ENCODE measurements around the gene GZMM. TPM values are rescaled to one million over a fixed set of nuclear protein-coding genes. Genes with fewer than 3 reads are reported as not detected.

GZMM gene
- total RNA-seq, 2 donors from 2014 or later, result 0.51 TPM; not detected in 1

DNA sequence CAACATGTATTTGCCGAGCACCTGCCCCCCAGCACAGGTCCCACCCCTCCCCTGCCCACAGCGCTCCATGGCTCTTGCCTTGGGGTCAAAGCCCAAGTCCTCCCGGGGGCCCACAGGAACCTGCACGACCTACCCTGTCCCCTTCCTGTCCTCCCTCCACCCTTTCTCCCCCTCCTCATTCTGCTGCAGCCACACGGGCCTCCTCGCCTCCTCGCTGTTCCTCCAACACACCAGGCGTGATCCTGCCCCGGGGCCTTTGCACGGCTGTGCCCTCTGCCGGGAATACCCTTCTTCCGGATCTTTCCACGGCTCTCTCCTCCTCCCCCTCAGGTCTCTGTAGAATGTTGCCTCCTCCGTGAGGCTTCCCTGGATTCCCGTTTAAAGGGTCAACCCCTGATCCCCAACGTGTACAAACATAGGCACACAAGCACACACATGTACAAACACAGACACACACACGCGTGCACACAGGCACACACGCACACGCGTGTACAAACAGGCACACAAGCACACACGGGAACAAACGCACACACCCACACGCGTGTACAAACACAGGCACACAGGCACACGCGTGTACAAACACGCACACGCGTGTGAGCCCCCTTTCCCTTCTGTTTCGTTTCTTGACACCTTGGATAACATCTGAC, 44.8 kb upstream of the GZMM start:
- Mint-ChIP-seq H3K9me3 (no peaks in the 10 kb centered on the region), H3K27me3 (ENCODE audit: insufficient read depth) (peaks cover 50% of the 10 kb centered on the region), H3K36me3 (ENCODE audit: low read depth) (no peaks in the 10 kb centered on the region), H3K27ac (no peak overlapping the region), H3K4me3 (no peak overlapping the region), H3K4me1 (peaks cover 5% of the 10 kb centered on the region)
- no peak overlapping the region for H3K9ac ChIP-seq (ENCODE audit: extremely low read depth, low read length, poor library complexity, severe bottlenecking)
- WGBS, 2 experiments (ENCODE audit: insufficient coverage in 1 of 2, insufficient read length in 1 of 2), result 90% methylated on average over 22 to 31 of the region's 31 CpGs
- TF ChIP-seq, protein P1, sequence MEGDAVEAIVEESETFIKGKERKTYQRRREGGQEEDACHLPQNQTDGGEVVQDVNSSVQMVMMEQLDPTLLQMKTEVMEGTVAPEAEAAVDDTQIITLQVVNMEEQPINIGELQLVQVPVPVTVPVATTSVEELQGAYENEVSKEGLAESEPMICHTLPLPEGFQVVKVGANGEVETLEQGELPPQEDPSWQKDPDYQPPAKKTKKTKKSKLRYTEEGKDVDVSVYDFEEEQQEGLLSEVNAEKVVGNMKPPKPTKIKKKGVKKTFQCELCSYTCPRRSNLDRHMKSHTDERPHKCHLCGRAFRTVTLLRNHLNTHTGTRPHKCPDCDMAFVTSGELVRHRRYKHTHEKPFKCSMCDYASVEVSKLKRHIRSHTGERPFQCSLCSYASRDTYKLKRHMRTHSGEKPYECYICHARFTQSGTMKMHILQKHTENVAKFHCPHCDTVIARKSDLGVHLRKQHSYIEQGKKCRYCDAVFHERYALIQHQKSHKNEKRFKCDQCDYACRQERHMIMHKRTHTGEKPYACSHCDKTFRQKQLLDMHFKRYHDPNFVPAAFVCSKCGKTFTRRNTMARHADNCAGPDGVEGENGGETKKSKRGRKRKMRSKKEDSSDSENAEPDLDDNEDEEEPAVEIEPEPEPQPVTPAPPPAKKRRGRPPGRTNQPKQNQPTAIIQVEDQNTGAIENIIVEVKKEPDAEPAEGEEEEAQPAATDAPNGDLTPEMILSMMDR (conservative IDR thresholded peaks at IDR 0.05), result no peak
- H3K9me3 ChIP-seq (ENCODE audit: control insufficient read depth, low read length), result no peaks in the 10 kb centered on the region
- H3K27ac ChIP-seq (ENCODE audit: low read depth, low read length), result no peak overlapping the region
- H3K36me3 ChIP-seq (ENCODE audit: control insufficient read depth, insufficient read depth, low read length), result no peaks in the 10 kb centered on the region
- peak; percentile 38 for DNase-seq
- H3K4me3 ChIP-seq (ENCODE audit: low read length), result no peak overlapping the region
- H3K4me1 ChIP-seq (ENCODE audit: control insufficient read depth, insufficient read depth, low read length), result no peaks in the 10 kb centered on the region
- peaks cover 24% of the 10 kb centered on the region for H3K27me3 ChIP-seq (ENCODE audit: control insufficient read depth, insufficient read depth, low read length, poor library complexity, severe bottlenecking)

DNA sequence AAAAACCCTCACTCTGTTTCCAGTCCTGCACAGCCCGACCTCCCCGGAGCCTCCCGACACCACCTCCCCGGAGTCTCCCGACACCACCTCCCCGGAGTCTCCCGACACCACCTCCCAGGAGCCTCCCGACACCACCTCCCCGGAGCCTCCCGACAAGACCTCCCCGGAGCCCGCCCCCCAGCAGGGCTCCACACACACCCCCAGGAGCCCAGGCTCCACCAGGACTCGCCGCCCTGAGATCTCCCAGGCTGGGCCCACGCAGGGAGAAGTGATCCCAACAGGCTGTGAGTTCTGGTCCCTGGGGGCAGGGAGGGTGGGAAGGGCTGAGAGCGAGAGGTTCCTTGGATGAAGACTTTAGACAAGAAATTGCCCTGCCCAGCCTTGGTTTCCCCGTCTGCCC, 42.2 kb upstream of the GZMM start:
- no peak overlapping the region for H3K9ac ChIP-seq (ENCODE audit: extremely low read depth, low read length, poor library complexity, severe bottlenecking)
- no peaks in the 10 kb centered on the region for H3K9me3 ChIP-seq (ENCODE audit: control insufficient read depth, low read length)
- peaks cover 24% of the 10 kb centered on the region for H3K27me3 ChIP-seq (ENCODE audit: control insufficient read depth, insufficient read depth, low read length, poor library complexity, severe bottlenecking)
- 90 to 96% methylated on average over 2 to 17 of the region's 17 CpGs for WGBS, 2 experiments (ENCODE audit: insufficient coverage in 1 of 2, insufficient read length in 1 of 2)
- DNase-seq, result peak; percentile 41
- no peak overlapping the region for H3K27ac ChIP-seq (ENCODE audit: low read depth, low read length)
- H3K36me3 Mint-ChIP-seq (ENCODE audit: low read depth), result no peaks in the 10 kb centered on the region
- TF ChIP-seq, protein P1 (conservative IDR thresholded peaks at IDR 0.05), result no peak
- H3K4me3 Mint-ChIP-seq, result no peak overlapping the region
- no peak overlapping the region for H3K4me3 ChIP-seq (ENCODE audit: low read length)
- H3K27me3 Mint-ChIP-seq (ENCODE audit: insufficient read depth), result peaks cover 38% of the 10 kb centered on the region
- H3K36me3 ChIP-seq (ENCODE audit: control insufficient read depth, insufficient read depth, low read length), result no peaks in the 10 kb centered on the region
- no peaks in the 10 kb centered on the region for H3K4me1 ChIP-seq (ENCODE audit: control insufficient read depth, insufficient read depth, low read length)
- H3K9me3 Mint-ChIP-seq, result no peaks in the 10 kb centered on the region
- H3K4me1 Mint-ChIP-seq, result peaks cover 9% of the 10 kb centered on the region
- no peak overlapping the region for H3K27ac Mint-ChIP-seq

DNA sequence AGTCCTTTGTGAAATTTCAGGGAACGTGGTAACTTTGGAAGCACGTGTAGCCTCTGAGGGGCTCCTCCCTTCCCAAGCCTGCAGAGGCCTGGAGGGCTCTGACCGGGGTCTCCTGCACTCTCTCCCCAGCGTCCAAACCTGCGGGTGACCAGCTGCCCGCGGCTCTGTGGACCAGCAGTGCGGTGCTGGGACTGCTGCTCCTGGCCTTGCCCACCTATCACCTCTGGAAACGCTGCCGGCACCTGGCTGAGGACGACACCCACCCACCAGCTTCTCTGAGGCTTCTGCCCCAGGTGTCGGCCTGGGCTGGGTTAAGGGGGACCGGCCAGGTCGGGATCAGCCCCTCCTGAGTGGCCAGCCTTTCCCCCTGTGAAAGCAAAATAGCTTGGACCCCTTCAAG, 39.2 kb upstream of the GZMM start:
- no peak overlapping the region for H3K27ac ChIP-seq (ENCODE audit: low read depth, low read length)

More for the DNA sequence above, 39.2 kb upstream of the GZMM start:
- Mint-ChIP-seq H3K27ac (no peak overlapping the region), H3K4me3 (no peak overlapping the region), H3K4me1 (peaks cover 13% of the 10 kb centered on the region), H3K27me3 (ENCODE audit: insufficient read depth) (peaks cover 18% of the 10 kb centered on the region), H3K36me3 (ENCODE audit: low read depth) (peaks cover 10% of the 10 kb centered on the region), H3K9me3 (no peaks in the 10 kb centered on the region)
- Histone ChIP-seq H3K9me3 (ENCODE audit: control insufficient read depth, low read length) (no peaks in the 10 kb centered on the region), H3K36me3 (ENCODE audit: control insufficient read depth, insufficient read depth, low read length) (peaks cover 4% of the 10 kb centered on the region), H3K27me3 (ENCODE audit: control insufficient read depth, insufficient read depth, low read length, poor library complexity, severe bottlenecking) (peaks cover under 1% of the 10 kb centered on the region), H3K4me1 (ENCODE audit: control insufficient read depth, insufficient read depth, low read length) (no peaks in the 10 kb centered on the region), H3K4me3 (ENCODE audit: low read length) (no peak overlapping the region), H3K9ac (ENCODE audit: extremely low read depth, low read length, poor library complexity, severe bottlenecking) (no peak overlapping the region)
- DNase-seq, result peak; percentile 35
- 87 to 94% methylated on average over 14 of the region's 14 CpGs for WGBS, 2 experiments (ENCODE audit: insufficient coverage in 1 of 2, insufficient read length in 1 of 2)
- TF ChIP-seq, protein P1 (conservative IDR thresholded peaks at IDR 0.05), result no peak
